HL-60 (cell line): ENCODE results near the gene PTGS1.

Source experiments
- DNase-seq, 2 experiments: peaks; one replicate each; pipeline ENCODE4 v3.0.0-alpha.2; 2010 to 2020; ENCODE audit warnings: low read depth in 1 of 2, low spot score in 1 of 2
- H3K27ac ChIP-seq: fragments of 250-450 bp; sonication (Bioruptor Pico); replicated peaks from 2 replicates; pipeline ENCODE4 v1.5.1; 2020; ENCODE audit warnings: mild to moderate bottlenecking, moderate library complexity
- H3K27me3 ChIP-seq: fragments of 250-450 bp; sonication (Bioruptor Pico); 2 replicates; pipeline ENCODE4 v1.5.1; 2021; ENCODE audit warnings: mild to moderate bottlenecking, moderate library complexity; ENCODE audit not compliant: insufficient read depth, poor library complexity, severe bottlenecking
- H3K4me3 ChIP-seq: replicated peaks from 2 replicates; pipeline ENCODE4 v1.5.1; 2011; ENCODE audit warnings: mild to moderate bottlenecking, control low read depth, low read length; ENCODE audit not compliant: insufficient read depth
- CTCF ChIP-seq: IDR thresholded peaks from one replicate; pipeline ENCODE4 v1.5.1; 2011; ENCODE audit warnings: low read length, control low read depth, inconsistent platforms; ENCODE audit not compliant: insufficient read depth
- GABPA ChIP-seq: IDR thresholded peaks from 2 replicates; pipeline ENCODE4 v1.6.1; 2012; ENCODE audit warnings: low read depth
- POLR2AphosphoS5 ChIP-seq: IDR thresholded peaks from 2 replicates; pipeline ENCODE4 v1.6.1; 2012; ENCODE audit warnings: low read depth
- REST ChIP-seq: IDR thresholded peaks from 2 replicates; pipeline ENCODE4 v1.6.1; 2012; ENCODE audit warnings: low read depth; ENCODE audit not compliant: insufficient replicate concordance
- SPI1 ChIP-seq: IDR thresholded peaks from 2 replicates; pipeline ENCODE4 v1.6.1; 2012; ENCODE audit warnings: low read depth, mild to moderate bottlenecking, borderline replicate concordance

PTGS1 gene

GRCh38 chr9:122381206-122381950, 10.6 kb downstream of the PTGS1 start:
- TF ChIP-seq REST (no peak), POLR2AphosphoS5 (no peak), CTCF (no peak), SPI1 (no peak), GABPA (no peak)
- H3K27ac ChIP-seq, result no peak overlapping the region
- no peak for DNase-seq
- H3K27me3 ChIP-seq, result no peaks in the 10 kb centered on the region
- H3K4me3 ChIP-seq, result no peak overlapping the region

DNA sequence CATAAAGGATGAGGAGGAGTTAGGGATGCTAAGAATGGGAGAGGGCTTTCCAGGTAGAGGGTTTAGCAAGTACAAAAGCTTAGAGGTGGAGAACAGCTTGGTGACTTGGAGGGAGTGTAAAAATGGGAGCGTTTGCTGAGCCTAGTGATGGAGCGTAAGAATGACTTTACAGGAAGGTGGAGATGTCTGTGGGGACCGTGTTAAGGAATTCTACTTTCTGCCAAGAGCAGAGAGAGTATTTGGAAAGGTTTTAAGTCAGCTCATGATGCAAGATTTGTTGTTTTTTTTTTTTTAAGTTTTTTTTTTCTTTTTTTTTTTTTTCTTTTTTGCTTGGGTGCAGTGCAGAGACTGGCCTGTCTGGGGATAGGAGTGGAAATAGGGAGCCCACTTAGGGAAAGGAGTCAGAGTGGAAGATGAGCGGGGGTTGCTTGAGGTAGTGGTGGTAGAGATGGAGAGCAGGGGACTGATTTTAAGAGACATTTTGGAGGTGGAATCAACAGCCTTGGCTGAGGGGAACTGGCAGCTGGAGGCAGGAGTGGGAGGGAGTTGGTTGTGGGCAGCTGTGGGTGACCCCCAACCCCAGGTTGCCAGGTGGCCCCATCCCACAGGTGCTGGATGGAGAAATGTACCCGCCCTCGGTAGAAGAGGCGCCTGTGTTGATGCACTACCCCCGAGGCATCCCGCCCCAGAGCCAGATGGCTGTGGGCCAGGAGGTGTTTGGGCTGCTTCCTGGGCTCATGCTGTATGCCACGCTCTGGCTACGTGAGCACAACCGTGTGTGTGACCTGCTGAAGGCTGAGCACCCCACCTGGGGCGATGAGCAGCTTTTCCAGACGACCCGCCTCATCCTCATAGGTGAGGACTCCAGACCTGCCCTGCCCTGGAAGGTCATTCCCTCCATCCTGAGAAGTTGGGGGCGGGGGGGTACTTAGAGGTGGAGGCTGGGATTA, 12.4 kb downstream of the PTGS1 start:
- DNase-seq, result no peak

More for the DNA sequence above, 12.4 kb downstream of the PTGS1 start:
- no peaks in the 10 kb centered on the region for H3K27me3 ChIP-seq
- TF ChIP-seq SPI1 (no peak), CTCF (no peak), POLR2AphosphoS5 (no peak), GABPA (no peak), REST (no peak)
- no peak overlapping the region for H3K27ac ChIP-seq
- no peak overlapping the region for H3K4me3 ChIP-seq
